ENCODE results near the gene CLEC20A. TPM values are rescaled to one million over a fixed set of nuclear protein-coding genes. Genes with fewer than 3 reads are reported as not detected.

Gene CLEC20A
- total RNA-seq, 2 donors from 2014 or later, result not detected

DNA sequence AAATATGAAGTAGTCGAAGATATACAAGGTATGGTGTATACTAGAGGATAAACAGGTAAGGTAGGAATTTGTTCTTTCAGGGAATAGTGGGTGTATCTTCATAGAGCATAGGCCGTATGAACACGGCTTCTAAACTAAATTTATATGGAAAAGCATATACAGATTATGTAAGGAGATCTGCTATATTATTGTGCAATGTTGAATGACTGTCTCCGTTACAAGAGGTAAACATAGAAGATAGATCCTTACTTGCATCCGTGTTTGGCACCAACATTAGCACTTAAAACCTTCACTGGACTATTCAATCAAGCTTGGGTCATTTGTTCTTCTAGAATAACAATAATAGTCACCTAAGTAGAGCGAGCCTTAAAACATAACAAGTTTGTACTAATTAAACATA lies 45.9 kb downstream of the CLEC20A start:
- no peak for DNase-seq (ENCODE audit: low spot score)
- no peaks in the 10 kb centered on the region for H3K9me3 ChIP-seq
- no peak overlapping the region for H3K4me3 ChIP-seq
- intact Hi-C loops (cut with DNase I), result no loop called here
- H3K27me3 ChIP-seq (replicated peaks; ENCODE audit: insufficient read depth), result no peaks in the 10 kb centered on the region
- no peaks in the 10 kb centered on the region for H3K36me3 ChIP-seq
- TF ChIP-seq CTCF (IDR thresholded peaks at IDR 0.05) (no peak), POLR2AphosphoS5 (IDR thresholded peaks at IDR 0.05) (no peak), POLR2A (IDR thresholded peaks at IDR 0.05) (no peak)
- no peak overlapping the region for H3K27ac ChIP-seq
- no peaks in the 10 kb centered on the region for H3K4me1 ChIP-seq (replicated peaks)
- 81% methylated on average over 6 of the region's 6 CpGs for WGBS

- H3K4me1 ChIP-seq (replicated peaks), result no peaks in the 10 kb centered on the region
- H3K27me3 ChIP-seq (replicated peaks; ENCODE audit: insufficient read depth), result no peaks in the 10 kb centered on the region
- no peak overlapping the region for H3K4me3 ChIP-seq
- TF ChIP-seq CTCF (IDR thresholded peaks at IDR 0.05) (no peak), POLR2AphosphoS5 (IDR thresholded peaks at IDR 0.05) (no peak), POLR2A (IDR thresholded peaks at IDR 0.05) (no peak)
- H3K9me3 ChIP-seq, result no peaks in the 10 kb centered on the region
- no peak for DNase-seq (ENCODE audit: low spot score)
- 94% methylated on average over 3 of the region's 3 CpGs for WGBS
- intact Hi-C loops (cut with DNase I), result no loop called here
- H3K36me3 ChIP-seq, result no peaks in the 10 kb centered on the region
- no peak overlapping the region for H3K27ac ChIP-seq
Observed at GRCh38 chr1:178442925-178443324, 53.8 kb downstream of the CLEC20A start.

- H3K36me3 ChIP-seq, result no peaks in the 10 kb centered on the region
- no peaks in the 10 kb centered on the region for H3K9me3 ChIP-seq
- no peaks in the 10 kb centered on the region for H3K27me3 ChIP-seq (replicated peaks; ENCODE audit: insufficient read depth)
- H3K4me3 ChIP-seq, result no peak overlapping the region
- no peak for DNase-seq (ENCODE audit: low spot score)
- TF ChIP-seq POLR2AphosphoS5 (IDR thresholded peaks at IDR 0.05) (no peak), POLR2A (IDR thresholded peaks at IDR 0.05) (no peak), CTCF (IDR thresholded peaks at IDR 0.05) (no peak)
- intact Hi-C loops (cut with DNase I), result no loop called here
- H3K4me1 ChIP-seq (replicated peaks), result no peaks in the 10 kb centered on the region
- WGBS, result 27% methylated on average over 2 of the region's 2 CpGs
- no peak overlapping the region for H3K27ac ChIP-seq
Observed at GRCh38 chr1:178438432-178438831, 58.3 kb downstream of the CLEC20A start.

DNA sequence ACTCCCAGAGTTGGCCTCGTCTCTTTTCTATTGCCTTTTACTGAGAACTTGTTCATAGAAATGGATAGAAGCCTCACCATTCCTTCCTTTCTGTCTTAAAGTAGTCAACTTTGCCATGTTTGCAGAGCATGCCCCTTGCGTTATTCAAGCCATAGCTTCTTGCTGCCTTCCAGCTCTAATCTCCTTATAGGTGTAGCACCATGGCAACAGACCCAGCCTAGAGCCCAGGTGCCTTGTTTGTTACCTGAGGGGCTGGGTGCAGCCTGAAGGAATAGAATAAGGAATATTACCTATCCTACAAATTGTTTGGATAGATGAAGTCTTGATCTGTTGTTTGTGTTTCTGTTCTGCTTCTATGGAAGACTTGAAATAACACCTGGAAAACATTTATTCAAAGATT lies 59.9 kb downstream of the CLEC20A start:
- DNase-seq (ENCODE audit: low spot score), result no peak
- H3K4me3 ChIP-seq, result no peak overlapping the region
- no peaks in the 10 kb centered on the region for H3K36me3 ChIP-seq
- no peak for TF ChIP-seq CTCF (IDR thresholded peaks at IDR 0.05)
- no peak for TF ChIP-seq POLR2AphosphoS5 (IDR thresholded peaks at IDR 0.05)
- TF ChIP-seq POLR2A (IDR thresholded peaks at IDR 0.05), result no peak
- WGBS, result 91% methylated on average over 2 of the region's 2 CpGs
- intact Hi-C loops (cut with DNase I), result no loop called here
- H3K27me3 ChIP-seq (replicated peaks; ENCODE audit: insufficient read depth), result no peaks in the 10 kb centered on the region
- no peaks in the 10 kb centered on the region for H3K4me1 ChIP-seq (replicated peaks)
- H3K9me3 ChIP-seq, result no peaks in the 10 kb centered on the region
- no peak overlapping the region for H3K27ac ChIP-seq

DNA sequence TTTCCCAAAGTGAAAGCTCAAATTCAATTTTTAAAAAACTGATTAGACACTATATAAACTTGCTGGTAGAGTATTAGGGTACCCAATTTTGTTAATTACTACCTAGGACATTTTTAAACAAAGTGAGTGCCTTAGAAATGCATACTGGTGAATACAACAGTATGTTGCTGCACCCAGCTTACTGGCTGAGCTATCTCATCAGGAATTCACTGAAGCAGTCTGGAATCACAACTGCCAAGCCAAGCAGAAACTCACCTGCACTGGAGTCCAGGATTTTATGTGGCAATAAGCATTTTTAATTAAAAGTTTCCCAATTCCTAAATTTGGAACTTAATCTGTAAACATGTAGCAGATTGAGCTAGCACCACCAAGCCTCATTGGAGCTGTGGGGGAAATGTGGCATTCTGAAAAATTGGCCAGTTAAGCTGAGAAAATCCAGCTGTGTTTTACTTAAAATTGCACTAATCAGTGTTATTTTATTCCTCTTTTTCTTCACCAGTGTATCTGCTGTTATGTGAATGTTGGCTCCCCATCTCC lies 61.8 kb downstream of the CLEC20A start:
- H3K27me3 ChIP-seq (replicated peaks; ENCODE audit: insufficient read depth), result no peaks in the 10 kb centered on the region
- H3K4me1 ChIP-seq (replicated peaks), result no peaks in the 10 kb centered on the region
- TF ChIP-seq CTCF (IDR thresholded peaks at IDR 0.05) (no peak), POLR2A (IDR thresholded peaks at IDR 0.05) (no peak), POLR2AphosphoS5 (IDR thresholded peaks at IDR 0.05) (no peak)
- H3K9me3 ChIP-seq, result no peaks in the 10 kb centered on the region
- no peak for DNase-seq (ENCODE audit: low spot score)
- H3K4me3 ChIP-seq, result no peak overlapping the region
- no peak overlapping the region for H3K27ac ChIP-seq
- intact Hi-C loops (cut with DNase I), result no loop called here
- no peaks in the 10 kb centered on the region for H3K36me3 ChIP-seq

Measured in prostate gland (tissue), 2 donors.